ENCODE results near the gene CECR2. TPM values are rescaled to one million over a fixed set of nuclear protein-coding genes. Genes with fewer than 3 reads are reported as not detected.

The CECR2 gene
- total RNA-seq, 2 donors from 2014 or later: 0.30 to 0.40 TPM

GRCh38 chr22:17549183-17549582 lies 179.9 kb downstream of the CECR2 start:
- H3K27ac ChIP-seq: no peak overlapping the region
- no peaks in the 10 kb centered on the region for H3K9me3 ChIP-seq
- no peak for TF ChIP-seq CTCF (IDR thresholded peaks at IDR 0.05)
- H3K4me1 ChIP-seq: no peaks in the 10 kb centered on the region
- H3K9ac ChIP-seq (ENCODE audit: low read depth in 2 of 2, low read length in 2 of 2): no peak overlapping the region
- H3K36me3 ChIP-seq: no peaks in the 10 kb centered on the region
- H3K4me3 ChIP-seq: no peak overlapping the region
- intact Hi-C loops (cut with DNase I): no loop called here
- DNase-seq: no peak
- no peaks in the 10 kb centered on the region for H3K27me3 ChIP-seq

DNA sequence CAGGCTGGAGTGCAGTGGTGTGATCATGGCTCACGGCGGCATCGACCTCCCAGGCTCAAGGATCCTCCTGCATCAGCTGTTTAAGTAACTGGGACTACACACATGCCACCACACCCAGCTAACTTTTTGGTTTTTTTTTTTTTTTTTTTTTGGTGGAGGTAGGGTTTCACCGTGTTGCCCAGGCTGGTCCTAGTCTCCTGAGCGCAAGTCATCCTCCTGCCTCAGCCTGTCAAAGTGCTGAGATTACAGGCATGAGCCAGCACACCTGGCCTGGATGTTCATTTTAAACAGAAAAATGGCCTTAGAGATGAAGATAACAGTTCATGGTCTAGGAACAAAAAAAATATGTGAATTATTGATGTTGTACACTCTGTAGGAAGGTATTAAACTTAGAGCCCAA lies 180.4 kb downstream of the CECR2 start:
- no peak for DNase-seq
- Histone ChIP-seq H3K36me3 (no peaks in the 10 kb centered on the region), H3K27ac (no peak overlapping the region), H3K27me3 (no peaks in the 10 kb centered on the region), H3K9ac (ENCODE audit: low read depth in 2 of 2, low read length in 2 of 2) (no peak overlapping the region), H3K4me1 (no peaks in the 10 kb centered on the region), H3K9me3 (no peaks in the 10 kb centered on the region), H3K4me3 (no peak overlapping the region)
- no peak for TF ChIP-seq CTCF (IDR thresholded peaks at IDR 0.05)
- intact Hi-C loops (cut with DNase I): no loop called here

GRCh38 chr22:17552737-17553136 lies 183.5 kb downstream of the CECR2 start:
- intact Hi-C loops (cut with DNase I): no loop called here
- no peaks in the 10 kb centered on the region for H3K4me1 ChIP-seq
- H3K27ac ChIP-seq: no peak overlapping the region
- no peaks in the 10 kb centered on the region for H3K27me3 ChIP-seq
- no peak for DNase-seq
- no peak for TF ChIP-seq CTCF (IDR thresholded peaks at IDR 0.05)
- no peak overlapping the region for H3K9ac ChIP-seq (ENCODE audit: low read depth in 2 of 2, low read length in 2 of 2)
- H3K9me3 ChIP-seq: no peaks in the 10 kb centered on the region
- H3K36me3 ChIP-seq: no peaks in the 10 kb centered on the region
- H3K4me3 ChIP-seq: no peak overlapping the region

GRCh38 chr22:17554814-17555213 lies 185.6 kb downstream of the CECR2 start:
- no peak for TF ChIP-seq CTCF (IDR thresholded peaks at IDR 0.05)
- Histone ChIP-seq H3K9me3 (no peaks in the 10 kb centered on the region), H3K9ac (ENCODE audit: low read depth in 2 of 2, low read length in 2 of 2) (no peak overlapping the region), H3K36me3 (no peaks in the 10 kb centered on the region), H3K4me1 (no peaks in the 10 kb centered on the region), H3K4me3 (no peak overlapping the region), H3K27ac (no peak overlapping the region), H3K27me3 (no peaks in the 10 kb centered on the region)
- intact Hi-C loops (cut with DNase I): no loop called here
- no peak for DNase-seq

DNA sequence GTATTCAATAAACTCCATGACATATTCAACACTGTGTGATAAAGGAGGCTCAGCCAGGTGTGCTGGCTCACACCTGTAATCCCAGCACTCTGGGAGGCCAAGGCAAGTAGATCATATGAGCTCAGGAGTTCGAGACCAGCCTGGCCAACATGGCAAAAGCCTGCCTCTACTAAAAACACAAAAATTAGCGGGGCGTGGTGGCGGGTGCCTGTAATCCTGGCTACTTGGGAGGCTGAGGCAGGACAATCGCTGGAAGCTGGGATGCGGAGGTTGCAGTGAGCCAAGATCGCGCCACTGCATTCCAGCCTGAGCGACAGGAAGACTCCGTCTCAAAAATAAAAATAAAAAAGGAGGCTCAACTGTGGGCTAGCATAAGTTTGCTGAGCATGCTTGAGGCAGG lies 189.9 kb downstream of the CECR2 start:
- intact Hi-C loops (cut with DNase I): no loop called here
- no peak overlapping the region for H3K27ac ChIP-seq
- no peaks in the 10 kb centered on the region for H3K4me1 ChIP-seq
- H3K36me3 ChIP-seq: no peaks in the 10 kb centered on the region
- no peak for TF ChIP-seq CTCF (IDR thresholded peaks at IDR 0.05)
- H3K9ac ChIP-seq (ENCODE audit: low read depth in 2 of 2, low read length in 2 of 2): no peak overlapping the region
- H3K27me3 ChIP-seq: no peaks in the 10 kb centered on the region
- no peak overlapping the region for H3K4me3 ChIP-seq
- DNase-seq: no peak
- no peaks in the 10 kb centered on the region for H3K9me3 ChIP-seq
